Liver (tissue), 9 donors: ENCODE data around the gene SGIP1. TPM values are rescaled to one million over a fixed set of nuclear protein-coding genes. Genes with fewer than 3 reads are reported as not detected.

Experiments used
- DNase-seq: peaks from one replicate; pipeline ENCODE4 v3.0.0-alpha.2; 2017; ENCODE audit warnings: low spot score
- H3K27ac ChIP-seq, 2 donors: one replicate each; pipeline ENCODE4 v1.7.0; 2013; ENCODE audit warnings: inconsistent platforms in 2 of 2, low read length in 2 of 2, control low read depth in 1 of 2, low read depth in 1 of 2, mild to moderate bottlenecking in 1 of 2
- H3K27me3 ChIP-seq, 4 donors: one replicate each; pipeline versions ENCODE4 v1.6.1 to v1.7.0; 2013; ENCODE audit warnings: low read length in 3 of 4, inconsistent platforms in 1 of 4, mild to moderate bottlenecking in 1 of 4, moderate library complexity in 1 of 4; ENCODE audit not compliant: control insufficient read depth in 4 of 4, insufficient read depth in 4 of 4
- H3K36me3 ChIP-seq, 4 donors: one replicate each; pipeline versions ENCODE4 v1.6.1 to v1.7.0; 2013; ENCODE audit warnings: low read length in 3 of 4, mild to moderate bottlenecking in 3 of 4, low read depth in 1 of 4, moderate library complexity in 1 of 4; ENCODE audit not compliant: control insufficient read depth in 4 of 4, insufficient read depth in 3 of 4
- H3K4me1 ChIP-seq, 4 donors: one replicate each; pipeline versions ENCODE4 v1.6.1 to v1.7.0; 2013; ENCODE audit warnings: low read length in 3 of 4, mild to moderate bottlenecking in 3 of 4, moderate library complexity in 1 of 4; ENCODE audit not compliant: control insufficient read depth in 4 of 4, insufficient read depth in 4 of 4
- H3K4me3 ChIP-seq, 3 donors: one replicate each; pipeline versions ENCODE4 v1.6.1 to v1.7.0; 2013; ENCODE audit warnings: low read length in 3 of 3, control low read depth in 1 of 3, low read depth in 1 of 3, mild to moderate bottlenecking in 1 of 3
- H3K9ac ChIP-seq, 2 donors: one replicate each; pipeline ENCODE4 v1.7.0; 2013; ENCODE audit warnings: low read length in 2 of 2, mild to moderate bottlenecking in 2 of 2, moderate library complexity in 2 of 2, control low read depth in 1 of 2, low read depth in 1 of 2
- H3K9me3 ChIP-seq, 4 donors: one replicate each; pipeline versions ENCODE4 v1.6.1 to v1.7.0; 2013; ENCODE audit warnings: low read length in 3 of 4; ENCODE audit not compliant: control insufficient read depth in 4 of 4
- EGR1 ChIP-seq, 2 donors: IDR thresholded peaks; 2 replicates each; pipeline ENCODE4 v1.6.1; 2016 to 2018; ENCODE audit warnings: antibody characterized with exemption in 2 of 2, low read depth in 2 of 2
- FOXA1 ChIP-seq: IDR thresholded peaks from 2 replicates; pipeline ENCODE4 v1.6.1; 2016; ENCODE audit warnings: antibody characterized with exemption
- FOXA2 ChIP-seq: IDR thresholded peaks from 2 replicates; pipeline ENCODE4 v1.6.1; 2016; ENCODE audit warnings: antibody characterized with exemption
- GABPA ChIP-seq, 2 donors: IDR thresholded peaks in 1 of 2; conservative IDR thresholded peaks in 1 of 2; 2 replicates each; pipeline ENCODE4 v1.6.1; 2016; ENCODE audit warnings: antibody characterized with exemption in 2 of 2, mild to moderate bottlenecking in 1 of 2, moderate library complexity in 1 of 2
- HNF4A ChIP-seq, 2 donors: conservative IDR thresholded peaks; 2 replicates each; pipeline ENCODE4 v1.6.1; 2016; ENCODE audit warnings: antibody characterized with exemption in 2 of 2, mild to moderate bottlenecking in 2 of 2
- HNF4G ChIP-seq: IDR thresholded peaks from 2 replicates; pipeline ENCODE4 v1.6.1; 2016; ENCODE audit warnings: antibody characterized with exemption
- JUND ChIP-seq, 2 donors: IDR thresholded peaks; 2 replicates each; pipeline ENCODE4 v1.6.1; 2016; ENCODE audit warnings: antibody characterized with exemption in 2 of 2
- RAD21 ChIP-seq, 2 donors: IDR thresholded peaks; 2 replicates each; pipeline ENCODE4 v1.6.1; 2016; ENCODE audit warnings: antibody characterized with exemption in 2 of 2, mild to moderate bottlenecking in 2 of 2
- RXRA ChIP-seq, 2 donors: IDR thresholded peaks; 2 replicates each; pipeline ENCODE4 v1.6.1; 2017 to 2018; ENCODE audit warnings: antibody characterized with exemption in 2 of 2, mild to moderate bottlenecking in 1 of 2
- SP1 ChIP-seq: IDR thresholded peaks from 2 replicates; pipeline ENCODE4 v1.6.1; 2018; ENCODE audit warnings: antibody characterized with exemption, mild to moderate bottlenecking
- TAF1 ChIP-seq: conservative IDR thresholded peaks from 2 replicates; pipeline ENCODE4 v1.6.1; 2016; ENCODE audit warnings: antibody characterized with exemption, mild to moderate bottlenecking
- WGBS: extraction: QIAGEN DNeasy Blood & Tissue Kit; methylation state at CpG from one replicate; pipeline ENCODE4 v1.1.7; 2013; 5-methylcytosine and 5-hydroxymethylcytosine counted together
- polyA plus RNA-seq, 2 donors: library from polyadenylated mRNA; stranded (reverse) in 1 of 2; unstranded in 1 of 2; fragments of 200-250 nt in 1 of 2; fragments of >200 nt in 1 of 2; fragmentation: Nextera tagmentation in 1 of 2; extraction: Ambion mirVana in 1 of 2; gene quantifications; one replicate each; pipeline versions ENCODE4 v1.2.1 to v1.2.3, GENCODE V29; 2013 to 2015
- total RNA-seq, 2 donors: library from RNA; depleted of rRNA; stranded (reverse); fragments of >200 nt; gene quantifications; one replicate each; pipeline ENCODE4 v1.2.3, GENCODE V29; 2014
- TF ChIP-seq, protein P1 (sequence below): IDR thresholded peaks from 2 replicates; pipeline ENCODE4 v1.6.1; 2016; ENCODE audit warnings: antibody characterized with exemption
- TF ChIP-seq, protein P2 (sequence below): IDR thresholded peaks from 2 replicates; pipeline ENCODE4 v1.6.1; 2016; ENCODE audit warnings: antibody characterized with exemption, mild to moderate bottlenecking
- TF ChIP-seq, protein P3 (sequence below): fragments of 150-350 bp; IDR thresholded peaks from 2 replicates; pipeline ENCODE4 v1.5.1; 2017; ENCODE audit warnings: improper control_type of control experiment, low read depth, low read length; ENCODE audit not compliant: missing input control
- TF ChIP-seq, protein P4 (sequence below): IDR thresholded peaks from 2 replicates; pipeline ENCODE4 v1.6.1; 2016; ENCODE audit warnings: antibody characterized with exemption
- donor health status: healthy.
- donor health status: healthy.
- donor health status: healthy.
- donor health status: healthy.
- donor health status: healthy.

Gene SGIP1
- total and polyA plus RNA-seq, 4 donors = 0.09 to 2.5 (median 0.38) TPM

DNA sequence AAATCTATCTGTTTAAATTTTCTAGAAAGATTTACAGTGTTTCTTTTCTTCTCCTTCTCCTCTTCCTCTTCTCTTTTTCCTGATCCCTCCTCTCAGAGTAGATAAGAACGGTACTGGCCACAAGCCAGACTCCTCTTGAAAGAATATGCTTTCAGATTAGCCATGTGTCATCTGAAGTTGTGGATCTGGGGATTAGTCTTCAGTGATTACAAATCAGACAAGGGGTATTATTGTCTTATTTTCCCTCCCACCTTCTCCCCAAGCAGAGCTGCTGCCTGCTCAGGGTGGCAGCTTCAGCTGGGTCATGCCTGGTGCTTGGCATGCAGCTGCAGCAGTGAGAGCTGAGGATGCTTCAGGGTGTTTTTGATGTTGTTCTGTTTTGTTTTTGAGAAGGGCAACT lies 42.7 kb downstream of the SGIP1 start:
- H3K9me3 ChIP-seq = no peaks in the 10 kb centered on the region
- no peak overlapping the region for H3K9ac ChIP-seq
- no peaks in the 10 kb centered on the region for H3K4me1 ChIP-seq
- no peak for DNase-seq
- H3K27ac ChIP-seq = no peak overlapping the region
- no peaks in the 10 kb centered on the region for H3K36me3 ChIP-seq
- no peaks in the 10 kb centered on the region for H3K27me3 ChIP-seq
- 31% methylated on average over 1 of the region's 1 CpG for WGBS
- H3K4me3 ChIP-seq = no peak overlapping the region
- TF ChIP-seq, protein P1, sequence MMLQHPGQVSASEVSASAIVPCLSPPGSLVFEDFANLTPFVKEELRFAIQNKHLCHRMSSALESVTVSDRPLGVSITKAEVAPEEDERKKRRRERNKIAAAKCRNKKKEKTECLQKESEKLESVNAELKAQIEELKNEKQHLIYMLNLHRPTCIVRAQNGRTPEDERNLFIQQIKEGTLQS = no peak
- TF ChIP-seq HNF4G = no peak

DNA sequence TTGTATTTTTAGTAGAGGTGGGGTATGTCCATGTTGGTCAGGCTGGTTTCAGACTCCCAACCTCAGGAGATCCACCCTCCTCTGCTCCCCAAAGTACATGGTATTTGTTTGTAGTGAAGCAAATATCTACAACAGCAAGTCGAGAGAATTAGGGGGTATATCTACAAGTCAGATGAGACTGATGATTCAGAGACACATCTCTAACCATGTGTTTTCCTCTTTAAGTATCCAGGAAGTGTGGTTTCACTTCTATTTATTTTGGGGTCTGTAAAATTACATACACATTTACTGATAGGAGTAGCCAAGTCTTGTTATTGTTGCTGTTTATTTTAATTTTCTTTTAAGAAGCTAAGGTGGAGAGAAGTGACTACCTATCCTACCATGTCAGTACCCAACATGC lies 44.9 kb downstream of the SGIP1 start:
- Histone ChIP-seq H3K27ac (no peak overlapping the region), H3K4me3 (no peak overlapping the region), H3K27me3 (no peaks in the 10 kb centered on the region), H3K9ac (no peak overlapping the region), H3K9me3 (no peaks in the 10 kb centered on the region), H3K4me1 (no peaks in the 10 kb centered on the region), H3K36me3 (no peaks in the 10 kb centered on the region)
- TF ChIP-seq EGR1 (IDR thresholded peaks at IDR 0.05; ENCODE audit: low read depth in 2 of 2) (no peak), FOXA2 (no peak), RAD21 (IDR thresholded peaks at IDR 0.05) (no peak), HNF4A (conservative IDR thresholded peaks at IDR 0.05) (no peak), TAF1 (no peak), GABPA (IDR thresholded peaks at IDR 0.05 in 1 of 2, conservative IDR thresholded peaks at IDR 0.05 in 1 of 2) (no peak), JUND (IDR thresholded peaks at IDR 0.05) (no peak), RXRA (IDR thresholded peaks at IDR 0.05) (no peak), FOXA1 (no peak), SP1 (no peak)
- TF ChIP-seq, protein P1 = no peak
- TF ChIP-seq, protein P2, sequence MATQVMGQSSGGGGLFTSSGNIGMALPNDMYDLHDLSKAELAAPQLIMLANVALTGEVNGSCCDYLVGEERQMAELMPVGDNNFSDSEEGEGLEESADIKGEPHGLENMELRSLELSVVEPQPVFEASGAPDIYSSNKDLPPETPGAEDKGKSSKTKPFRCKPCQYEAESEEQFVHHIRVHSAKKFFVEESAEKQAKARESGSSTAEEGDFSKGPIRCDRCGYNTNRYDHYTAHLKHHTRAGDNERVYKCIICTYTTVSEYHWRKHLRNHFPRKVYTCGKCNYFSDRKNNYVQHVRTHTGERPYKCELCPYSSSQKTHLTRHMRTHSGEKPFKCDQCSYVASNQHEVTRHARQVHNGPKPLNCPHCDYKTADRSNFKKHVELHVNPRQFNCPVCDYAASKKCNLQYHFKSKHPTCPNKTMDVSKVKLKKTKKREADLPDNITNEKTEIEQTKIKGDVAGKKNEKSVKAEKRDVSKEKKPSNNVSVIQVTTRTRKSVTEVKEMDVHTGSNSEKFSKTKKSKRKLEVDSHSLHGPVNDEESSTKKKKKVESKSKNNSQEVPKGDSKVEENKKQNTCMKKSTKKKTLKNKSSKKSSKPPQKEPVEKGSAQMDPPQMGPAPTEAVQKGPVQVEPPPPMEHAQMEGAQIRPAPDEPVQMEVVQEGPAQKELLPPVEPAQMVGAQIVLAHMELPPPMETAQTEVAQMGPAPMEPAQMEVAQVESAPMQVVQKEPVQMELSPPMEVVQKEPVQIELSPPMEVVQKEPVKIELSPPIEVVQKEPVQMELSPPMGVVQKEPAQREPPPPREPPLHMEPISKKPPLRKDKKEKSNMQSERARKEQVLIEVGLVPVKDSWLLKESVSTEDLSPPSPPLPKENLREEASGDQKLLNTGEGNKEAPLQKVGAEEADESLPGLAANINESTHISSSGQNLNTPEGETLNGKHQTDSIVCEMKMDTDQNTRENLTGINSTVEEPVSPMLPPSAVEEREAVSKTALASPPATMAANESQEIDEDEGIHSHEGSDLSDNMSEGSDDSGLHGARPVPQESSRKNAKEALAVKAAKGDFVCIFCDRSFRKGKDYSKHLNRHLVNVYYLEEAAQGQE = no peak
- TF ChIP-seq, protein P3, sequence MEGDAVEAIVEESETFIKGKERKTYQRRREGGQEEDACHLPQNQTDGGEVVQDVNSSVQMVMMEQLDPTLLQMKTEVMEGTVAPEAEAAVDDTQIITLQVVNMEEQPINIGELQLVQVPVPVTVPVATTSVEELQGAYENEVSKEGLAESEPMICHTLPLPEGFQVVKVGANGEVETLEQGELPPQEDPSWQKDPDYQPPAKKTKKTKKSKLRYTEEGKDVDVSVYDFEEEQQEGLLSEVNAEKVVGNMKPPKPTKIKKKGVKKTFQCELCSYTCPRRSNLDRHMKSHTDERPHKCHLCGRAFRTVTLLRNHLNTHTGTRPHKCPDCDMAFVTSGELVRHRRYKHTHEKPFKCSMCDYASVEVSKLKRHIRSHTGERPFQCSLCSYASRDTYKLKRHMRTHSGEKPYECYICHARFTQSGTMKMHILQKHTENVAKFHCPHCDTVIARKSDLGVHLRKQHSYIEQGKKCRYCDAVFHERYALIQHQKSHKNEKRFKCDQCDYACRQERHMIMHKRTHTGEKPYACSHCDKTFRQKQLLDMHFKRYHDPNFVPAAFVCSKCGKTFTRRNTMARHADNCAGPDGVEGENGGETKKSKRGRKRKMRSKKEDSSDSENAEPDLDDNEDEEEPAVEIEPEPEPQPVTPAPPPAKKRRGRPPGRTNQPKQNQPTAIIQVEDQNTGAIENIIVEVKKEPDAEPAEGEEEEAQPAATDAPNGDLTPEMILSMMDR = no peak
- TF ChIP-seq, protein P4, sequence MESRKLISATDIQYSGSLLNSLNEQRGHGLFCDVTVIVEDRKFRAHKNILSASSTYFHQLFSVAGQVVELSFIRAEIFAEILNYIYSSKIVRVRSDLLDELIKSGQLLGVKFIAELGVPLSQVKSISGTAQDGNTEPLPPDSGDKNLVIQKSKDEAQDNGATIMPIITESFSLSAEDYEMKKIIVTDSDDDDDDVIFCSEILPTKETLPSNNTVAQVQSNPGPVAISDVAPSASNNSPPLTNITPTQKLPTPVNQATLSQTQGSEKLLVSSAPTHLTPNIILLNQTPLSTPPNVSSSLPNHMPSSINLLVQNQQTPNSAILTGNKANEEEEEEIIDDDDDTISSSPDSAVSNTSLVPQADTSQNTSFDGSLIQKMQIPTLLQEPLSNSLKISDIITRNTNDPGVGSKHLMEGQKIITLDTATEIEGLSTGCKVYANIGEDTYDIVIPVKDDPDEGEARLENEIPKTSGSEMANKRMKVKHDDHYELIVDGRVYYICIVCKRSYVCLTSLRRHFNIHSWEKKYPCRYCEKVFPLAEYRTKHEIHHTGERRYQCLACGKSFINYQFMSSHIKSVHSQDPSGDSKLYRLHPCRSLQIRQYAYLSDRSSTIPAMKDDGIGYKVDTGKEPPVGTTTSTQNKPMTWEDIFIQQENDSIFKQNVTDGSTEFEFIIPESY = no peak
- no peak for DNase-seq
- 14% methylated on average over 1 of the region's 1 CpG for WGBS
